ENCODE data around the gene STX16.

- TF ChIP-seq REST (IDR thresholded peaks at IDR 0.05; ENCODE audit: low read depth) (no peak), EGR1 (IDR thresholded peaks at IDR 0.05) (no peak)
Measured at GRCh38 chr20:58647796-58648501, 3.1 kb upstream of the STX16 start.
